Urinary bladder (tissue), 4 donors: ENCODE results near the gene FRMD8. TPM values are rescaled to one million over a fixed set of nuclear protein-coding genes. Genes with fewer than 3 reads are reported as not detected.
"Not testable (repeated sequence)": the region's sequence is repeated elsewhere in the genome, so short reads cannot be mapped to it uniquely, and the experiment has no call there.

Experiments used
- DNase-seq: peaks from one replicate; pipeline ENCODE4 v3.0.0-alpha.2; 2015; ENCODE audit errors: extremely low spot score
- H3K27ac ChIP-seq: one replicate; pipeline ENCODE4 v1.5.1; 2013; ENCODE audit warnings: low read depth, mild to moderate bottlenecking, moderate library complexity
- H3K36me3 ChIP-seq: one replicate; pipeline ENCODE4 v1.6.1; 2013; ENCODE audit warnings: mild to moderate bottlenecking, moderate library complexity; ENCODE audit not compliant: insufficient read depth
- H3K4me1 ChIP-seq: one replicate; pipeline ENCODE4 v1.6.1; 2013; ENCODE audit warnings: mild to moderate bottlenecking, moderate library complexity; ENCODE audit not compliant: insufficient read depth
- H3K4me3 ChIP-seq: one replicate; pipeline ENCODE4 v1.5.1; 2013; ENCODE audit warnings: low read depth, low read length
- WGBS: extraction: QIAGEN DNeasy Blood & Tissue Kit; methylation state at CpG from one replicate; pipeline ENCODE4 v1.1.7; 2013; 5-methylcytosine and 5-hydroxymethylcytosine counted together
- polyA plus RNA-seq: library from polyadenylated mRNA; stranded (reverse); fragments of 200-250 nt; gene quantifications from one replicate; pipeline ENCODE4 v1.2.3, GENCODE V29; 2013
- total RNA-seq: library from RNA; depleted of rRNA; stranded (reverse); fragments of >200 nt; gene quantifications from one replicate; pipeline ENCODE4 v1.2.3, GENCODE V29; 2014
- donor health status: healthy with polysubstance abuse.
- donor health status: healthy.

The FRMD8 gene
- total and polyA plus RNA-seq, 2 donors, result 17.3 to 26.3 TPM

GRCh38 chr11:65442842-65443331, 56.5 kb downstream of the FRMD8 start:
- Histone ChIP-seq H3K4me1 (no peaks in the 10 kb centered on the region), H3K27ac (no peak overlapping the region), H3K4me3 (no peak overlapping the region), H3K36me3 (peaks cover 4% of the 10 kb centered on the region)
- no peak for DNase-seq
- 69% methylated on average over 9 of the region's 9 CpGs for WGBS

- no peaks in the 10 kb centered on the region for H3K4me1 ChIP-seq
- H3K36me3 ChIP-seq, result peaks cover 4% of the 10 kb centered on the region
- no peak for DNase-seq
- WGBS, result 86% methylated on average over 14 of the region's 14 CpGs
- no peak overlapping the region for H3K4me3 ChIP-seq
- H3K27ac ChIP-seq, result no peak overlapping the region
These were observed 58.0 kb downstream of the FRMD8 start for GRCh38 chr11:65444314-65445051.

- no peaks in the 10 kb centered on the region for H3K4me1 ChIP-seq
- DNase-seq, result no peak
- peaks cover 4% of the 10 kb centered on the region for H3K36me3 ChIP-seq
- no peak overlapping the region for H3K27ac ChIP-seq
- no peak overlapping the region for H3K4me3 ChIP-seq
- WGBS, result 89% methylated on average over 15 of the region's 15 CpGs
These were observed 58.7 kb downstream of the FRMD8 start for GRCh38 chr11:65445101-65445603.

DNA sequence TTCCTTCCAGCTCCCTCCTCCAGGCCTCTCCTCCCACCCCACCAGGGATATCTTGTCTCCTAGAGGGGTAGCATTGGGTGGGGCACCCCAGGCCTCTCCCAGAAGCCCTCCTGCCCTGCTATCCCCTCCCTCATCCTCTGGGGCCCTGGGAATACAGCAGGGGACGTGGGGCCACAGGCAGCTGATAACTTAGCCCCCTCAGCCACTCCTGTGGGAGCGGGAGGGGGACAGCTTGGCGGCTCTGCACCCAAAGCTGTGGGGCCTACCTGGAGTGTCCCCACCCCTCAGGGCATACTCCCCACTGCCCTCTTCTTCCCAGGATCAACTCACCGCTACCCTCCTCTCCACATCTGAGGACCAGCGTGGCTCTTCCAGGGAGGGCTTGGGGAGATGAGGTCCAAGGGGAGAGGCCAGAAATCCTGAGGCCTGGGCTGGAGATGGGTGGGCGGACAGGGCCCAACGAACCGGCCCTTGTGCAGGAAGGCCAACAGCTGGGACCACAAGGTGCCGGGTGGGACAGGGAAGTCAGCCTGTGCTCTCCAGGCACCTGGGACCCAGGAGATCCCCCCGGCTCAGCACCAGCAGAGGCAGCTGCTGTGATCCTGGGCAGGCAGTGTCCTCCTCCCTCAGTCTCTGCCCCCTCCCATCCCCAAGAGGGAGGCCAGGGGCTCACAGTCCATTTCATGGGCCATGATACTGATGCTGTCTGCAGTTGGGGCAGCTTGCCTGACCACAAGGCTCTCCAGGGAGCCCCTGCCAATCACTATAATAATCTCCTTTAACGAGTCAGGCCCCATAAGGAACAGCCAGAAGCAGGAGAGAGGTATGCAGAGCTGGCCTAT, 59.4 kb downstream of the FRMD8 start:
- no peak for DNase-seq
- Histone ChIP-seq H3K36me3 (peaks cover 4% of the 10 kb centered on the region), H3K27ac (no peak overlapping the region), H3K4me1 (no peaks in the 10 kb centered on the region), H3K4me3 (no peak overlapping the region)
- WGBS, result 74% methylated on average over 11 of the region's 11 CpGs

DNA sequence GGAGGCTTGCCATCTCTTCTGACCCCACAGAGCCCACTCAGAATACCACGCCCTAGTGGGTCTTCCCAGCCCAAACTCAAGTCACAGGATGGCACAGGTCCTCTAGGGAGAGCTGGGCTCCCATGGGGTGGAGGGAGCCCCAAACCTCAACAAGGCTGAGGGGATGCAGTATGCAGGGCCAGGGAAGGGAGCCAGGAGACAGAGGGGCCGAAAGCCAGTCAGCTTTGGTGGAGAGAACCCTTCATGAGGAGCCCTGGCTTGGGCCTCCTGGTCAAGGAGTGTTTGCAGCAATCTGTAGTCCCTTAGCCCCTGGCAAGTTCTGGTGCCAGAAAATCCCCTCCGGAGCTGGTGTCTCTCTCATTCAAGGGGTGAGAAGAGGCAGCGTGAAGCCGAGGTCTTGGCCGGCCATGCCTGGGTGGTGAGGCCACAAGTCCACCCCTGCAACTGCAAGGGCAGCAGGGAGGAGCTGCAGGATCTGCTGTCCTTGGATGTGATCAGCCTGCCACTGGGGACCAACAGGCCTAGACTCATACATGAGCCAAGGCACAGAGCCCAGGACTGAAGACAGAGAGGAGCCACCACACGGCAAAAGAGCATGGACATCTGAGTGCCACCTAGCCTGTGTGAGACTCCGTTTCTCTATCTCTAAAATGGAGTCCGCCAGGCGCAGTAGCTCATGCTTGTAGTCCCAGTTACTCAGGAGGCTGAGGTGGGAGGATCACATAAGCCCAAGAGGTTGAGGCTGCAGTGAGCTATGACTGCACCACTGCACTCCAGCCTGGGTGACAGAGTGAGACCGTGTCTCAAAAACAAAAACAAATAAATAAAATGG, 60.2 kb downstream of the FRMD8 start:
- peaks cover 4% of the 10 kb centered on the region for H3K36me3 ChIP-seq
- H3K27ac ChIP-seq, result no peak overlapping the region

GRCh38 chr11:65448074-65448417, 61.6 kb downstream of the FRMD8 start:
- 96% methylated on average over 2 of the region's 2 CpGs for WGBS
- Histone ChIP-seq H3K4me1 (no peaks in the 10 kb centered on the region), H3K27ac (no peak overlapping the region), H3K4me3 (no peak overlapping the region), H3K36me3 (peaks cover 4% of the 10 kb centered on the region)
- DNase-seq, result no peak

More for the DNA sequence above, 60.2 kb downstream of the FRMD8 start:
- no peaks in the 10 kb centered on the region for H3K4me1 ChIP-seq
- WGBS, result 88% methylated on average over 11 of the region's 11 CpGs
- no peak overlapping the region for H3K4me3 ChIP-seq
- DNase-seq, result no peak

DNA sequence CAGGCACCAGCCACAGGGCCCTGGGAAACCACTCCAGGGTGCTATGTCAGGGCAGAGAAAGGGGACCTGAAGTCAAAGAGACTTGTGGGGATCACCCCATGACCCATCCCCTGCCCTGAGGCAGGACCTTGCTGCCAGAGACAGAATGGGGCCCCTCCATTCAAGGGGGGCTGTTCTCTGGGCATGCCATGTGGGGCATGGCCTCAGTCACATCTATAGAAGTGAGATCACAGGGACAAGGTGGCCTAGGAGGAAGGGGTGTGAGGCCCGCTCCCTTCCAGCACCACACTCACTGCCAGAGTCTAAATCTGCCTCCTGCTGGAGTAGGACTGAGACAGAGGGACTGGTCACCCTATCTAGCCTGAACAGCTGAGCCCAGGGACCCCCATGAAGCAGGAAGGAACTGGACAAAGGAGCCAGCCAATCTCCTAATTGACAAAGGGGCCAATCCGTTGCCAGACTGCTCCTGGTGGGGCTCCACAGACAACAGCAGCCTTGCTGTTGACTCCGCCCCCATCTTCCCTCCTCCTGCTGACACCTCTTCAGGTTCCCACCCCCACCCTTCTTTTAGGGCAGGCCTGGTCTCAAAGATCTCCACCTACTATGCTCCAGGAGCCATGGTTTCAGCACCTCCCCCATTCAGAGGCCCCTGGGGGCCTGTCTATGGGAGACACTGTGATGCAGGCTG, 62.1 kb downstream of the FRMD8 start:
- no peak for DNase-seq
- WGBS, result 82% methylated on average over 3 of the region's 3 CpGs
- no peak overlapping the region for H3K4me3 ChIP-seq

GRCh38 chr11:65451301-65451700, 64.9 kb downstream of the FRMD8 start:
- not testable (repeated sequence) for H3K4me1 ChIP-seq, H3K4me3 ChIP-seq, H3K27ac ChIP-seq, H3K36me3 ChIP-seq, DNase-seq
- WGBS, result 90% methylated on average over 30 of the region's 30 CpGs

More for the DNA sequence above, 62.1 kb downstream of the FRMD8 start:
- H3K4me1 ChIP-seq, result no peaks in the 10 kb centered on the region
- peaks cover 4% of the 10 kb centered on the region for H3K36me3 ChIP-seq
- no peak overlapping the region for H3K27ac ChIP-seq

DNA sequence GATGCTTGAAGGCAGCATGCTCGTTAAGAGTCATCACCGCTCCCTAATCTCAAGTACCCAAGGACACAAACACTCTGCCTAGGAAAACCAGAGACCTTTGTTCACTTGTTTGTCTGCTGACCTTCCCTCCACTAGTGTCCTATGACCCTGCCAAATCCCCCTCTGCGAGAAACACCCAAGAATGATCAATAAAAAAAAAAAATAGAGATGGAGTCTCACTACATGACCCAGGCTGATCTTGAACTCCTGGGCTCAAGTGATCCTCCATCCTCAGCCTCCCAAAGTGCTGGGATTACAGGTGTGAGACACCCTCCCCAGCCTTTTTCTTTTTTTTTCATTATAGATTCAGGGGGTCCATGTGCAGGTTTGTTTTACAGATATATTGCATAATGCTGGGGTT, 65.8 kb downstream of the FRMD8 start:
- not testable (repeated sequence) for DNase-seq, H3K36me3 ChIP-seq
- 54% methylated on average over 3 of the region's 3 CpGs for WGBS

DNA sequence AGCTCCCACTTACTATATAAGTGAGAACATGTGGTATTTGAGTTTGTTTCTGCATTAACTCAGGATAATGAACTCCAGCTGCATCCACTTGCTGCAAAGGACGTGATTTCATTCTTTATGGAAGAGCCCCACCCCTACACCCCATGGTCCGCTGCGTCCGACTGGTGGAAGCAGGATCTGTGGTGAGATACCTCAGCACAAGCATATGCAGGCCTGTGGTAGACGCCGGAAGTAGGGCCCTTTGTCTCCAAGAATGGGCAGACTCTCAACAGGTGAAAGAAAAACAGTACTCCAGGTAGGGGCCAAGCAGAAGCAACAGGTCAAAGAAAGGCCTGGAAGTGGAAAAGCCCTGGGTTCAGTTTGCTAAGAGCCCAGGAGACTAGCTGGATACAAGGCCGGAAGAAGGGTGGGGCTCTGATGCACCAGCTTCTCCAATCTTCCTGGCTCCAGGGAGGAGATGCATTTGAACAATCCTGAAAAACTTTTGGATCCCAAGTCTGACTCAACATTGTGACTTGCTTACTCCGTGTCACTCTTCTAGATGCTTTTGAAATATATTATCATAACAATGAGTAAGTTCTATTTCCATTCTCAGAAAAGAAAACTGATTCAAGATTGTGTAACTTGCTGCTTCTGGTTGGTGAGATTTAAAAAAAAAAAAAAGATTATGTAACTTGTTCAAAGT, 66.5 kb downstream of the FRMD8 start:
- no peak for DNase-seq
- Histone ChIP-seq H3K4me1 (no peaks in the 10 kb centered on the region), H3K36me3 (no peaks in the 10 kb centered on the region), H3K27ac (no peak overlapping the region), H3K4me3 (no peak overlapping the region)
- WGBS, result 41% methylated on average over 8 of the region's 8 CpGs

More for the DNA sequence above, 65.8 kb downstream of the FRMD8 start:
- H3K4me1 ChIP-seq, H3K4me3 ChIP-seq, H3K27ac ChIP-seq: not testable (repeated sequence)

DNA sequence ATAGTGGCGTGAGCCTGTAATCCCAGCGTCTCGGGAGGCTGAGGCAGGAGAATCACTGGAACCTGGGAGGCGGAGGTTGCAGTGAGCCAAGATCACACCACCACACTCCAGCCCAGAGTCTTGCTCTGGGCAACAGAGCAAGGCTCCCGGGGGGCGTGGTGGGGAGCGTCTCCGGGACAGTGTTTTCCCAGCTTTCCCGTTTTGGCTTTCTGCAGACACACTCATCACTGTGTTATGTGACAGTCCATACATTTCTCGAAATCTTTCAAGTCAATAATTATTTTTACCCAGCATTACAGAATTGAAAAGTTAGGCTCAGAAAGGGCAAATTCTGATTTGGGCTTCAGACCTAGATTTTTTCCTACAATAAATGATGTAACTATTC, 67.9 kb downstream of the FRMD8 start:
- H3K4me1 ChIP-seq, result no peaks in the 10 kb centered on the region
- H3K36me3 ChIP-seq, result no peaks in the 10 kb centered on the region
- DNase-seq, result no peak
- peak overlapping the region; percentile 34 for H3K4me3 ChIP-seq
- WGBS, result 48% methylated on average over 10 of the region's 10 CpGs
- no peak overlapping the region for H3K27ac ChIP-seq

- Histone ChIP-seq H3K4me3 (peak overlapping the region; percentile 34), H3K36me3 (no peaks in the 10 kb centered on the region), H3K27ac (peak overlapping the region; percentile 80), H3K4me1 (no peaks in the 10 kb centered on the region)
- 2% methylated on average over 47 of the region's 47 CpGs for WGBS
- peak; percentile 56 for DNase-seq
These were observed 68.4 kb downstream of the FRMD8 start for GRCh38 chr11:65454696-65455456.
